Endodermal cell (in vitro differentiated cells): ENCODE results near the gene ADIPOR2. TPM values are rescaled to one million over a fixed set of nuclear protein-coding genes. Genes with fewer than 3 reads are reported as not detected.

Experiments used
- DNase-seq: peaks from one replicate; pipeline ENCODE4 v3.0.0-alpha.2; 2017
- H3K27ac ChIP-seq: 2 replicates; pipeline ENCODE4 v1.5.1; 2013; ENCODE audit warnings: mild to moderate bottlenecking, low read depth, low read length, moderate library complexity
- H3K27me3 ChIP-seq: 2 replicates; pipeline ENCODE4 v1.6.1; 2013; ENCODE audit warnings: mild to moderate bottlenecking, low read length, moderate library complexity; ENCODE audit not compliant: insufficient read depth, control insufficient read depth, poor library complexity, severe bottlenecking
- H3K36me3 ChIP-seq: 2 replicates; pipeline ENCODE4 v1.7.0; 2013; ENCODE audit warnings: mild to moderate bottlenecking, low read length, moderate library complexity; ENCODE audit not compliant: control insufficient read depth, insufficient read depth
- H3K4me1 ChIP-seq: one replicate; pipeline ENCODE4 v1.7.0; 2013; ENCODE audit warnings: low read length; ENCODE audit not compliant: control insufficient read depth, insufficient read depth
- H3K4me3 ChIP-seq: 2 replicates; pipeline ENCODE4 v1.5.1; 2013; ENCODE audit warnings: mild to moderate bottlenecking, low read length, moderate library complexity
- H3K9ac ChIP-seq: 2 replicates; pipeline ENCODE4 v1.6.1; 2013; ENCODE audit warnings: mild to moderate bottlenecking, low read length, moderate library complexity; ENCODE audit not compliant: poor library complexity, severe bottlenecking; ENCODE audit errors: extremely low read depth
- H3K9me3 ChIP-seq: 2 replicates; pipeline ENCODE4 v1.6.1; 2013; ENCODE audit warnings: mild to moderate bottlenecking, low read length, moderate library complexity; ENCODE audit not compliant: control insufficient read depth
- H3K27ac Mint-ChIP-seq: 2 replicates; pipeline ENCODE4 v1.8.0; 2020; ENCODE audit warnings: mixed read lengths
- H3K27me3 Mint-ChIP-seq: 2 replicates; pipeline ENCODE4 v1.8.0; 2021; ENCODE audit warnings: mild to moderate bottlenecking, mixed read lengths; ENCODE audit not compliant: insufficient read depth
- H3K36me3 Mint-ChIP-seq: 2 replicates; pipeline ENCODE4 v1.8.0; 2020; ENCODE audit warnings: low read depth, mixed read lengths
- H3K4me1 Mint-ChIP-seq: 2 replicates; pipeline ENCODE4 v1.8.0; 2020; ENCODE audit warnings: mixed read lengths
- H3K4me3 Mint-ChIP-seq: 2 replicates; pipeline ENCODE4 v1.8.0; 2020; ENCODE audit warnings: mild to moderate bottlenecking, moderate library complexity, mixed read lengths
- H3K9me3 Mint-ChIP-seq: 2 replicates; pipeline ENCODE4 v1.8.0; 2020; ENCODE audit warnings: mild to moderate bottlenecking, mixed read lengths
- WGBS, 2 experiments: methylation state at CpG; one replicate each; pipeline versions ENCODE4 v1.1.5 to v1.1.7; 2013; ENCODE audit warnings: missing lambda C conversion rate in 2 of 2, mixed read lengths in 1 of 2; ENCODE audit not compliant: insufficient coverage in 1 of 2, insufficient read length in 1 of 2; 5-methylcytosine and 5-hydroxymethylcytosine counted together
- total RNA-seq, 2 donors: library from RNA; stranded (reverse); fragmentation: NEBNext Ultra II Directional in 1 of 2; extraction: Animal tissue kit (Norgen Biotek cat#: 25700) in 1 of 2; gene quantifications; 2 replicates in 1 of 2; 3 replicates in 1 of 2; pipeline ENCODE4 v1.2.1, GENCODE V29; 2021
- TF ChIP-seq, protein P1 (sequence below): fragments of 200-600 bp; sonication (generic); conservative IDR thresholded peaks from 2 replicates; pipeline ENCODE4 v1.5.0; 2021; ENCODE audit warnings: antibody characterized with exemption, mild to moderate bottlenecking

The ADIPOR2 gene
- total RNA-seq, 2 donors from 2014 or later, result 53.7 to 124 TPM

DNA sequence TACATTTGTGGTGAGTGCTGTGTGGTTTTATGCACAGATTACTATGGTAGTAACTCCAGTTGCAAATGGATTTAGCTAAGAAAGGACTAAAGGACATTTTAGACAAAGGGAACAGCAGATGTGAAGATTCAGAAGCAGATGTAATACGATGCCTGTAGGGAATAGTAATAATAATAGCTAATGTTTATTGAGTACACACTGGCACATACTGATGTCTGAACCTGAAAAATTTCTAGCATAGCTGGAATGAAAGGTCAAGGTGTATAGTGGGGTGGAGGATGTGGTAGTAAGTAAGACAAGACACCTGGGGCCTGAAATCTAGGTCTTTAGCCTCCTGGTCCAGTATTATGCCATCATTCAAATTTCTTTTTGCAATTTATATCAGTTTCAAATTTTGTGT, 75.2 kb downstream of the ADIPOR2 start:
- no peak for DNase-seq
- Mint-ChIP-seq H3K4me3 (no peak overlapping the region), H3K27me3 (no peaks in the 10 kb centered on the region), H3K4me1 (peaks cover 31% of the 10 kb centered on the region), H3K9me3 (no peaks in the 10 kb centered on the region), H3K27ac (no peak overlapping the region), H3K36me3 (peaks cover 6% of the 10 kb centered on the region)
- Histone ChIP-seq H3K36me3 (peaks cover 41% of the 10 kb centered on the region), H3K9ac (no peak overlapping the region), H3K4me3 (no peak overlapping the region), H3K27me3 (no peaks in the 10 kb centered on the region), H3K4me1 (peaks cover 14% of the 10 kb centered on the region), H3K9me3 (no peaks in the 10 kb centered on the region), H3K27ac (no peak overlapping the region)
- TF ChIP-seq, protein P1, sequence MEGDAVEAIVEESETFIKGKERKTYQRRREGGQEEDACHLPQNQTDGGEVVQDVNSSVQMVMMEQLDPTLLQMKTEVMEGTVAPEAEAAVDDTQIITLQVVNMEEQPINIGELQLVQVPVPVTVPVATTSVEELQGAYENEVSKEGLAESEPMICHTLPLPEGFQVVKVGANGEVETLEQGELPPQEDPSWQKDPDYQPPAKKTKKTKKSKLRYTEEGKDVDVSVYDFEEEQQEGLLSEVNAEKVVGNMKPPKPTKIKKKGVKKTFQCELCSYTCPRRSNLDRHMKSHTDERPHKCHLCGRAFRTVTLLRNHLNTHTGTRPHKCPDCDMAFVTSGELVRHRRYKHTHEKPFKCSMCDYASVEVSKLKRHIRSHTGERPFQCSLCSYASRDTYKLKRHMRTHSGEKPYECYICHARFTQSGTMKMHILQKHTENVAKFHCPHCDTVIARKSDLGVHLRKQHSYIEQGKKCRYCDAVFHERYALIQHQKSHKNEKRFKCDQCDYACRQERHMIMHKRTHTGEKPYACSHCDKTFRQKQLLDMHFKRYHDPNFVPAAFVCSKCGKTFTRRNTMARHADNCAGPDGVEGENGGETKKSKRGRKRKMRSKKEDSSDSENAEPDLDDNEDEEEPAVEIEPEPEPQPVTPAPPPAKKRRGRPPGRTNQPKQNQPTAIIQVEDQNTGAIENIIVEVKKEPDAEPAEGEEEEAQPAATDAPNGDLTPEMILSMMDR, result no peak
- WGBS, 2 experiments, result 90 to 96% methylated on average over 1 of the region's 1 CpG

DNA sequence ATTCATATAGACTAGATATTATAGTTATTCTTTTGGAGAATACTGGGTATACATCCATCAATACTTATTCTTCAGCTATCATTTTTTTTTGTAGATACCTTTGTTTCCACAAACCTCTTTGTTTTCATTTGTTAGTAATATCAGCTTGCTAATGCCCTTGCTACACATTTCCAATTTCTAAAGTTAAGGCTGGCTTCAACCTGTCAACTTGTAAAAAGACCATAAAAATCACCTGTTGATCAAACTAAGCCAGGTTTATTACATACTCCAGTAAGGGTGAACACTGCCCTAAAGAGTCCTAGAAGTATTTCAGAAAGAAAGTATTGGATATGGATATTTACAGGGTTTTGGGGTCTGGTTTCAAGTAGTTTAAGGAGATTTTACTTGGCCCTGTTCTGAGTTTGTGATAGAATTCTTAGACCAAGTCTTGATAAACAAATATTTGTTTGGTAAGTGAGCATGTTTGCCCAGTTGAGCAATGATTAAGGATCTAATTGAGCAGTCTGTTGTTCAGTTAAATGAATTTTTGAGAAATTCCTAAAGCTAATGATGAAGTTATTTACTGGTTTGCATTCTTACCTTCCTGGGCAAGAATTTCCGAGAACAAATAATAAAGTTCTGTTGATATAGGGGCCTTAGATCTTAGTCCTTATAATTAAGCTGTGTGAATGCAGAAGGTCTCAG, 76.7 kb downstream of the ADIPOR2 start:
- no peaks in the 10 kb centered on the region for H3K27me3 ChIP-seq
- Mint-ChIP-seq H3K9me3 (no peaks in the 10 kb centered on the region), H3K27me3 (no peaks in the 10 kb centered on the region), H3K4me1 (peaks cover 38% of the 10 kb centered on the region), H3K4me3 (no peak overlapping the region), H3K36me3 (peaks cover 5% of the 10 kb centered on the region), H3K27ac (no peak overlapping the region)
- TF ChIP-seq, protein P1, result no peak
- H3K9ac ChIP-seq, result no peak overlapping the region
- H3K36me3 ChIP-seq, result peaks cover 39% of the 10 kb centered on the region
- WGBS, 2 experiments, result 97 to 100% methylated on average over 1 of the region's 1 CpG
- no peak for DNase-seq
- peaks cover 14% of the 10 kb centered on the region for H3K4me1 ChIP-seq
- no peak overlapping the region for H3K4me3 ChIP-seq
- H3K9me3 ChIP-seq, result no peaks in the 10 kb centered on the region
- H3K27ac ChIP-seq, result no peak overlapping the region

DNA sequence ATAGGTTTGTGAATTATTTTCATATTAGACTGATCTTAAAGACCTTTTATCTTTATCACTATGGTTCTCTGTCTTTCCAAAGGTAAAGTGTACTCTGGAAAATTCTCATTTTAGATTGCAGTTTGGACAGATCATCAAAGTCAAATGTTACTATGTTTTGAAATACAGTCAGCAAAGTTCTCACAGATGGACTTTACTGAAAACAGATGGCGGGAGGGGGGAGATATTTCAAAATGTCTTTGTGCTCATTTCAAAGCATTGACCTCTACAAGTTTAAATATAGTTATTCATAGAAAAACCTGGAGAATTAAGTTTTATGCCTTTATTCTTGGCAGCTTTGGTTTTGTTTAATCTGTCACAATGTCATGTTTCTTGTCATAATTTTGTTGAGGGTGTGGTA, 77.7 kb downstream of the ADIPOR2 start:
- Mint-ChIP-seq H3K4me1 (peaks cover 46% of the 10 kb centered on the region), H3K9me3 (no peaks in the 10 kb centered on the region), H3K4me3 (no peak overlapping the region), H3K27me3 (no peaks in the 10 kb centered on the region), H3K36me3 (peaks cover 8% of the 10 kb centered on the region), H3K27ac (no peak overlapping the region)
- H3K9ac ChIP-seq, result no peak overlapping the region
- 100% methylated on average over 1 of the region's 1 CpG; no CpG with 5 or more reads in 1 of the 2 experiments for WGBS, 2 experiments
- DNase-seq, result no peak
- H3K9me3 ChIP-seq, result no peaks in the 10 kb centered on the region
- TF ChIP-seq, protein P1, result no peak
- no peak overlapping the region for H3K4me3 ChIP-seq
- H3K4me1 ChIP-seq, result peaks cover 16% of the 10 kb centered on the region
- H3K27ac ChIP-seq, result no peak overlapping the region
- H3K36me3 ChIP-seq, result peaks cover 41% of the 10 kb centered on the region
- no peaks in the 10 kb centered on the region for H3K27me3 ChIP-seq
